NCI-H524 treated with DMSO at 0.1 percent for 48 hours (cell line): ENCODE measurements around the gene TTC29.
"Not testable (repeated sequence)": the region's sequence is repeated elsewhere in the genome, so short reads cannot be mapped to it uniquely, and the experiment has no call there.

Source experiments
- DNase-seq: peaks from one replicate; lab custom pipeline; 2025; lab: John Stamatoyannopoulos, UW

The TTC29 gene

DNA sequence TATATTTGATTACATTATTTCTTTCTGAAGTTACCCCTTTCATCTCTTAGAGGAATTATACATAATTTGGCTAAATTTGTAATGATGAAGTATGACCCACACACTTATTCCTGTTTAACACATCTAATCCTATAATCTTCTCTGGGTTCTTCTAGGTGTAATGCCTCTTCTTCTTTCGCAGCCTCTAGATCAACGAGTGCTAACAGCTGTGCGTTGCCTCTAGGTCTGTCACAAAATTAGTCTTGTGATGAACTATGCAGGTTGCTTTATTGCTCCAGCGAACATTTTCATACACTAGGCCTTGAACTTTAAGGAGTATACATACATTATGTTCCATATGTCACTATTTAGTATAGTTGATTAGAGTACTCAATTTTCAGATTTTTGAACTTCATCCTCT lies 89.9 kb downstream of the TTC29 start:
- DNase-seq: peak; percentile 34

DNA sequence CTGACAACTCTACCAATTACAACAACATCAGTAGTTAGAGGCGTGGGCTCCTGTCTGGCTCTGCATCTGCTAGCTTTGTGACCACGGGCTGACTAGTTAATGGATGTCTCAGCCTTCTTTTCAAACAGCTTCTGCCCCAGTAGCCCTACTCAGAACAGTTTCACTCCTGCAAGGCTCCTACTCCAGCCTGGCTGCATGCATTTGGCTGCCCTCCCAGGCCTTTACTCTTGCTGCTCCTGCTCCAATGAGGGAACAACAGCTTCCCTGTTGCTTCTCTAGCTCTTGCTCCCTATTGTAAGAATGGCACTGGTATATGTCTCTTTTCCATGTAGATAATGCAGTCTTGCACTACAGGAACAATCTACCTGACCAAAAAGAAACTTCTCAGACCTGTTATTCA lies 93.3 kb downstream of the TTC29 start:
- no peak for DNase-seq

DNA sequence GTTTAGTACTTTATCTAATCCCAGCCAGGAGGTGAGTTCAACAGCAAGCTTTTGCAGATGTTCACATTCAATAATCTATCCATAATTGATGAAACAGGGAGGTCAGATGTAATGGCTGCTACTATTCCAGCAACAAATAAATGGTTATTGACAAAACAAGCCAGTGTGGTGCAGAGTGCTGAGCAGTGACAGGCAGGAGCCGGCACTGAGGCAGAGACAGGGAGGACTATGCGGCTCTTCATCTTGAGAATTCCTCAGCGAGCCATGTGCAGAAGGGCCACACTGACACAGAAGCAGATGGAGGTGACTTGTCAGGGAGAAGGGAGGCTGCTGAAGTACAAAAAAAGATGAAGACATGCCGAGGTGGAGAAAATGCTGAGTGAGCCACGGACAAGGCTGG lies 98.3 kb downstream of the TTC29 start:
- no peak for DNase-seq

DNA sequence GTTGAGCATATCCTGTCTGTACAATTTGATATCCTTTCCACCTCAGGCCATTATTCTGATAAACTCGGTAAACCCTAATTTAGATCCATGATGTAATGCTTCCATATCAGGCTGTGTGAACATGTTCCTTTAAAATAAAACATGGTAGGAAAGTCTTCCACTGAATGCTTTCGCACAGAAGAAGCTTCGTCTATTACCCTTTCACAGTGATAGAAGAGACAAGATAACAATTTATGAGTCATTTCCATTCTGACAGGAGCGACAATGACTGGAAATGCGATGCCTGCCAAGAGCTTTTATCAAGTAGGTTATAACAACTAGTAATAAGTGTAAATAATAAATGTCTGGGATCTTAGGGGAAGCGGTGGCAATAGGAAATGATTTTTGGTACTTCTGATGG lies 98.8 kb downstream of the TTC29 start:
- DNase-seq: no peak

DNA sequence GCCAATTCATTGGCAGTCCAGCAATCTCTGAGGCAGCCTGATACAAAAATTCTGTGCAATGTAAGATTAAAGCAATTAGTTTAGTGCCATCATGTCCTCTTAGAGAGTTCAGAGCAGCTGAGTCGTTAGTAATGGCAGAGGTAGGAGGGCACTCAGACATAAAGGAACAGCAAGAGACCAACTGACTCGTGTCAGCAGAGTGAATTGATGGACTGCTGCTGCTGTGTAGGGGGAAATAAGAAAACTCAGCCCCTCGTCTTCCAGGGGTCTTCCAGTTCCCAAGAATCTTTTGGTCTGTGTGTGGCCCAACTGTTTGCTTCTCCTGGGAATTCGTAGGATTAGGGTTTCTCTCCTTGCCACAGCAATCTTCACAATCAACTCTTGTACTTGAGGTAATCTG lies 100.9 kb downstream of the TTC29 start:
- no peak for DNase-seq

DNA sequence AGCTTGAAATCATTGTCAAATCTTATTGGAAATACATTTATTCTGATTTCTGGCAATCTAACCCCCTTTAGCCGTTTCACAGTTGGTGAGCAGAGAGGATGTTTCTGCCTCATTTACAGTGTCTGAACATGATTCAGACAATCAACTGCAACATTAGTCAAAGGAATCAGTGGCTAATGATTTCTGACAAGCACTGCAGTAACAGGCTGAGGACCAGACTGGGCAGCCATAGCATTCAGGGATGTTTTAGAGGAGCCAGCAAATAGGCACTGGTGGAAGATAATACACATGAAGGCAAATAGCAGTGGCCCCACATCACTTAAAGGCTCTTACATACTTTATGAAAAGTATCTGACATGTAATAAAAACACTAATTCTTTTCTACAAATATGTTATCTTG lies 102.8 kb downstream of the TTC29 start:
- no peak for DNase-seq

DNA sequence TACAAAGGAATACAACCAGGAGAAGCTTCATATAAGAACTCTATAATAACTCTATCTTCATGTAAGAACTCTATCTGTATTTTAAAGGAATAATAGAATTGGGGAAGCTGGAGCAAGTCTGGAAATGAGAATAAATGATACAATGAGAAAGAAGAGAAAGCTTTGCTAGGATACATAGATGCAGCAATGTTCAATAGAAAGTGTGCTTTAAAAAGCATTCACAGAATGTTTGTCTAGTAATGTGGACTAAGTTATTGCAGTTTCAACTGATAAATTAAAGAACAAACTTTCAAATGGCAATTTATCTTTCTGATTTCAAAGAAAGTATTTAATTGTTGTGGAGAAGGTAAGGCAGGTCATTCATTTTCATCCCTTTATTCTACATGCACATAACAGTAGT lies 104.9 kb downstream of the TTC29 start:
- DNase-seq: no peak

DNA sequence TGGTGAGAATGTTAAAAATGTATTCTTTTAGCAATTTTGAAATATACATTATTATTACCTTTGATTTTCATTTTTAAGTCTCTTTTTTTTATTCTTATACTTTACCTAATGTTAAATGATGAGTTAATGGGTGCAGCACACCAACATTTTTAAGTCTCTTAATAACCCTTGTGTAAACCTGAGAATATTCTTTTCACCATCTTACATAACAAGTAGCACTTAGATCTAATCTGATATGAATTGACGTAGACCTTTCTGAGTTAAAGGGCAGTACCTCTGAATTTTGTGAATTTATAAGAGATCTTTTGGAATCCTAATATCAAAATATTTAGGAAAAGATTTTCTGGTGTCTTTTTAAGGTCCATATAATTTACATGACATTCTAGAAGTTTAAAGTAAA lies 110.6 kb downstream of the TTC29 start:
- DNase-seq: no peak

DNA sequence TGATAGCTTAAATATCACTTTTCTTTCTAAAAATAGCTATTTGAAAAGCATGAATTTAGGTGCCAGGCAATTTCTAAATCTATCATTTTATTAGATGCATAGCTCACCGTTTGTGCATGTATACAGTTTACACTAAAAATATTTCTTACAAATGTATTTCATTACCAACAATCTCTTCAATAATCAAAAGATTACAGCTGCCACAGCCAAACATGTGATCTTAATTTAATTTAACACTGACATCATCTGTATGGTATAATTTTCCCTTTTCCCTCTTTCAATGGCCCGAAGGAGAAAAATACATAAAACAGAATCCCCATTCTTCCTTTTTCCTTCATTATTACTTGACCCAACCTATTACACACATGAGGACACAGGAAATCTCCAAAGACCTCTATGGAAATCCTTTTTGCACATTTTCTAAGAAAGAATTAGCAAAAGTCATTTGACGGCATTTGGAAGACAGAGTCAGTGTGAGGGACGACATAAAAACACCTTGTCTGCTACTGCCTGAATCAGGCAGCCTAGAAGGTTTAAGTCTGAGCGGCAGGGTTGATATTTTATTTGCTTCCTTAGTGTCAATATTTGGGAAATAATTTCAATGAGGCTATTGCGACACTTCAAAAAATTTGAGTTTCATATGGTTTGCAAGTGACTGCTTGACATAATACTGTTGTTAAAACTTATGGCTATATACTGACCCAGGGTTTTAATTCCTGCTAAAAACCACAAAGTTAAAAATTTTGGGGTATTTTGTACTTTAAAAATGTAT lies 111.2 kb downstream of the TTC29 start:
- DNase-seq: no peak

DNA sequence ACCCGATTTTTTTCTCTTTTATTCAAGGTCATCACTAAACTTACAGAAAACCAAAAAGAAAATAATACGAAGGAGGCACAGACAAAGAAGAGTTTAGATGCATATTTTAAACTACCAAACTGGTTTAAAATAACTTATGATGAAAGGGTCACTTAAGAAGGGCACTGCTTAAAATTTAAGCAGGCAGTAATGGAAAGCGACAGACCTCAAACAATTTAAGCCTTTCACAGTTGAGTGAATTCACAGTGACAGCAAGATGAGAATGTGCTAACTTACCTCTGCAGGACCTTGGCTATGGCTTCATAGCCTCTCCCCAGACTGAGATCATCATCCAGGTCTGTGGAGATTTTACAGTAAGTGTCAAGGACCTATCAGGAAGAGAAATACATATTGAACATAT lies 112.1 kb downstream of the TTC29 start:
- DNase-seq: no peak

DNA sequence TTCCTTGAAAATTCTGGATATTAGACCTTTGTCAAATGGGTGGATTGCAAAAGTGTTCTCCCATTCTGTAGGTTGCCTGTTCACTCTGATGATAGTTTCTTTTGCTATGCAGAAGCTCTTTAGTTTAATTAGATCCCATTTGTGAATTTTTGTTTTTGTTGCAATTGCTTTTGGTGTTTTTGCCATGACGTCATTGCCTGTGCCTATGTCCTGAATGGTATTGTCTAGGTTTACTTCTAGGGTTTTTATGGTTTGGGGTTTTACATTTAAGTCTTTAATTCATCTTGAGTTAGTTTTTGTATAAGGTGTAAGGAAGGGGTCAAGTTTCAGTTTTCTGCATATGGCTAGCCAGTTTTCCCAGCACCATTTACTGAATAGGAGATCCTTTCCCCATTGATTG lies 122.7 kb downstream of the TTC29 start:
- DNase-seq: not testable (repeated sequence)

DNA sequence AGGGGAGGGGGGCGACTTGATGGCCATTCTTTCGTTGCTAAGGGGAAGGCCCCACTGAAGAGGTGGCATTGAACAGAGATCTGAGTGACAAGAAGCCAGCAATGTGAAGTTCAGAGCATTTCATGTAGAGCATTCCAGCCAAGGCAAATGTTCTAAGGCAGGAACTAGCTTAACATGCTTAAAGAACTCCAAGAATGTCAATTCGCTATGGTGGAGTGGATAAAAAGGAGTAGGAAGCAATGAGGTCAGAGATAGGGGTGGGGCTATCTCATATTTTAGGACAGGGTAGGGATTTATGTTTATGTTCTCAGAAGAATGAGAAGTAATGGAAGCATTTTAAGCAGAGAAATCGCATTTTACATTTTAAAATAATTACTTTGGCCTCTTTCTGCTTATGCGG lies 130.9 kb downstream of the TTC29 start:
- no peak for DNase-seq

DNA sequence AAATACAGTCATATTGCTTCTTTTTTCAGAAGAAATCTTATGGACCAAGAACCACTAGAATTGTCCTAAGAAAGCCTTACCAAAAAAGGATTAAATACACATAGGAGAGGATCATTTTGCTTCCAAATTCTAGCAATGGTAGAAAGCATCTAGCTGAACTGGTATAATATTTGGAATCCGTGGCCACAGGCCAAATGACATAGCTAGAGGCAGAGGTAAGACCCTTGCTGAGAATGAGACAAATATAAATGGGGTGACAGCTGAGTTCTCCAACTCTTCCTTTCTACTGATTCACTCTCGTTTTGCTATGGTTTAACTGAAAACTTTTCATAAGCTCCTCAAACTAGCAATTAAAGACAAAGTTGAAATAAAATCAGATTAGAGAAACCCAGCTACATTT lies 150.0 kb downstream of the TTC29 start:
- no peak for DNase-seq

DNA sequence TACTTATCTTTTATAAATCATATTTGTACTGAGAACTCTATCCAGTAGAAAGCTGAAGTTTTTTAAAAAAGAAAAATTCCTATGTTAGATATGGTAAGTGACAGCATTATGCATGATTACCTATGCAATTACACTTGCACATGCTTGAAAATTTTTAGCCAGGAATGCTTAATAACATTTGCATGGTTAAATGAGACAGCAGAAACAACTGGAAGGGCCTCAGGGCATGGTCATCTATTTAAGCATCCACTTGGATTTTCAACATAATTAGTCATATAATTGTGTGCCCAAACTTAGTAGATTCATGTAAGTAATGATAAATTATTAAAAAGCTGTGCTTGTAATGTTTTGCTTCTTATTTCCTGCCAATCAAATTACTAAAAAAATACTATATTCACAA lies 151.9 kb downstream of the TTC29 start:
- no peak for DNase-seq

DNA sequence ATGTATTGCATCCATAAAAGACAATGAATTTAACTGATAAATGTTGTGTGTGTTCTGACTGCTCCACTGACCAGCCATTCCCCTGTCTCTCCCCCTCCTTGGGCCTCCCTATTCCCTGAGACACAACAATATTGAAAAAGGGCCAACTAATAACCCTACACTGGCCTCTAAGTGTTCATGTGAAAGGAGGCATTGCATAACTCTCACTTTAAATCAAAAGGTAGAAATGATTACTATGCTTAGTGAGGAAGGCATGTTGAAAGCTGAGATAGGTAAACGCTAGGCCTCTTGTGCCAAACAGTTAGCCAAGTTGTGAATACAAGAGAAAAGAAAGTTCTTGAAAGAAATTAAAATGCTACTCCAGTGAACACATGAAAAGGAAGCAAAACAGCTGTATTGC lies 154.2 kb downstream of the TTC29 start:
- DNase-seq: no peak

DNA sequence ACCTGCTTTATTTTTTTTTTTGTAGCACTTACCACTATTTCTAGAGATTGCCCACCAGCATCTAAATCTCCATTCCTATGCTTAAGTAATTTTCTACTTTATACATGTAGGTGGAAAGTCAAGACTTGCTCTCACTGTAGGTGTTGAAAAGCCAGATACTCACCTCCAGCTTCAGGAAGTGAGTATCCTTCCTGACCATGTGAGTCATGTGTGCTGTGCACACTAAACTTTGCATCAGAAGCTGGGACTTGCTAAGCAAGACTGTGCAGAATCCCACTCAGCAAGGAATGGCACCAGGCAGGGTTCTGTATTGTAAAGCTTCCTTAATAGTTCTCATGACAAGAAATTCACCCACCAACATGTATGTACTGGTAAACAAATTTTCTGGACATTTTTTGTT lies 155.1 kb downstream of the TTC29 start:
- no peak for DNase-seq

DNA sequence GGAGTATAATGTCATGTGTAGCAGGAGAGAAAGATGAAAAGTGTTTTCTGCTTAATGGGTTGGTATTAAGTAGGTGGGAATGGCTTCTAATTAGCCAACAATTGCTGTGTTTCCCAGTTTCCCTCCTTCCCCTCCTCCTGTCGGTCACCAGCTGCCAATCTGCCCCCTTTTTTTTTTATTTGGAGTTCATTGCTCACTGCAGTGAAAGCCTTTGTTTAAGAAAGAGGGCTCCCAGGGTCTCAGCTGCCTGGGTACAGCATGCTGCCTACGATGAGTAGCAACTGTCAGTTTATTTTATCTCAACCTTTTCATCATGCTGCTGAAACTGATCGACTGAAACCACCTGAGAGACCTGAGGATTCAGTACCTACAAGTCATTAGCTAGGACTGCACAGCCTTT lies 157.9 kb downstream of the TTC29 start:
- no peak for DNase-seq

DNA sequence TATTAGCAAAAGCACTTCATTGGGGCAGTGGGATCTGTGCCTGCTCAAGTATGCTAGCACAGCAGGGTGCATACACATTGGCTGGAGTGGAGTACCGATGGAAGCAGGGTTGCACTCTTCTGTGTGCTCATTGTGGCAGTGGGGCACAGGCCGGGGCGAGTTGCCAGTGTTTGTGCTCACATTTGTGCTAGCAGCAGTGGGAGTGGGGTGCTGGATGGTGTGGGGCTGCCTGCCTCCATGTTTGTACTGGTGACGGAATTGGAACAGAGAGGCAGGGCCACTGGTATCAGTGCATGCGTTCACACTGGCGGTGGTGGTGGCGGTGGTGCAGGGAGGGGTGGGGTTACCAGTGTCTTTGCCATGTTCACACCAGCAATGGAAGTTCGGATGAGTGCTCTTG lies 169.0 kb downstream of the TTC29 start:
- DNase-seq: no peak

DNA sequence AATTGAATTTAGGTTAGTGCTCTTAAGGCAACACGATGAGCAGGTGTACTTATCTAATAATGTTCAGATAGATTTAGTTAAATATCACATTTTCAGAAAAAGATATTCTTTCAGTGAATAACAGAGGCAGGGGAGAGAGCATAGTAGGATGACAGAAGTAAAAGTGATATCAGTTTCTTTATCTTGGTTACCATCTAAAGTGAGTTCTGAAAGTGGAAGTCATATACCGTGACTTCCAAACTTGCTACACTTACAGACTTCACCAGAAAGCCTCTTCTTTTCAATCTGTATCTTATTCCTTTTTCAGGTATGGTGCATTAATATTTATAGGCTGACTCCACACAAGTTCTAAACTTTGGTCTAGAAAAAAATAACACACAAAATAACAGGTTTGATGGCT lies 182.1 kb downstream of the TTC29 start:
- no peak for DNase-seq

DNA sequence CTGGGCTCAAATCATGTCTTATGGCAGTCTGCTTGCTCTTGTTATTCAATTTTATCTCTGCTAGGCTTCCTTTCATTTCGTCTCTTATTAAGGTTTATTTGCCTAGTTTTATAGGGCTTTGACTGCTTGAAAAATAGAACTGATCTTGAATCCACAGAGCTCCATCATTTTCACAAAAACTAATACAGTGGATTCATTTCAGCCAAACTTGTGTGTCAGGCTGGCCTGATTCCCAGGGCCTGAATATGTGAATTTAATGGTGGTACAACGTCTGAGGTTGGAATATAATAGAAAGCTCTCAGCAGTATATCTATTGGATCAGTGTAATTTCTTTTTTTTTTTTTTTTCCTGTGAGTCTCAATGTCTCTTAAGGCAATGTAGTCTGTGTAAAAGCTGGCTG lies 183.6 kb downstream of the TTC29 start:
- DNase-seq: no peak

DNA sequence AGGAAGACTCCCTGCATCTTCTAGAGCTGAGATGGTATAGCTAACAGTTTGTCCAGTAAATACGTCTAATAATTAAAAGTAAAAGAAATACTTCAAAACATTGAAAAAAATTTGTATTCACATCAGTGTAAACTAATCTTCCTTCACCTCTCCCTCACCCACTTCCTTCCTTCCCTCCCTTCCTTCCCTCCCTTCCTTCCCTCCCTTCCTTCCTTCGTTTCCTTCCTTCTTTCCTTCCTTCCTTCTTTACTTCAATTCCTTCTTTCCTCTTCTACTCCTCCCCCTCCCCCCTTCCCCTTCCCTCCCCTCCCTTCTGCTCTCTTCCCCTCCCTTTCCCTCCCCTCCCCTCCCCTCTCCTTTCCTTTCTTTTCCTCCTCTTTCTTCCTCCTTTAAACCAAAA lies 203.2 kb downstream of the TTC29 start:
- DNase-seq: no peak

DNA sequence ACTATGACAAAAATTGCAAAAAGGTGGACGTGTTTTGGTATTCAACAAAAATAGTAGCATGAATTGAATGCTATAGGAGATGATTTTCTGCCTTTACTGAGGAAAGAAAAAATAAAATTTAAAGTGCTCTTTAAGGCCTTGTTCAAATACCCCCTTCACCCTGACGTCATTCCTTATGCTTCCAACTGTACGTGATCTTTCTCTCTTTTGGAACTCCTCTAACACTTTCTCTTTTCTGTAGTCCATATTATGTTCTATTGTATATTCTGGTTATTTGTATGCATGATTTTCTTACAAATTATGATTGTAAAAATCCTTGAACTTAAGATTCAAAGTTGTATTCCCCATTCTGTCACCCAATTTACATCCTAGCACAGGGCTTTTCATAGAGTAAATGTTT lies 206.5 kb downstream of the TTC29 start:
- DNase-seq: no peak

DNA sequence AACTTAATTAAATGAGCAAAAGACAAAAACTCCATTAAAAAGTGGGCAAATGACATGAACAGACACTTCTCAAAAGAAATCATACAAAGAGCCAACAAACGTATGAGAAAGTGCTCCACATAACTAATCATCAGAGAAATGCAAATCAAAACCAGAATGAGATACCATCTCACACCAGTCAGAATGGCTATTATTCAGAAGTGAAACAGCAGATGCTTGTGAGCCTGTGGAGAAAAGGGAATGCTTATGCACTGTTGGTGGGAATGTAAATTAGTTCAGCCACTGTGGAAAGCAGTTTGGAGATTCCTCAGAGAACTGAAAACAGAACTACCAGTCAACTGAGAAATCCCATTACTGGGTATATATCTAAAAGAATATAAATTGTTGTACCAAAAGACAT lies 222.1 kb downstream of the TTC29 start:
- not testable (repeated sequence) for DNase-seq

DNA sequence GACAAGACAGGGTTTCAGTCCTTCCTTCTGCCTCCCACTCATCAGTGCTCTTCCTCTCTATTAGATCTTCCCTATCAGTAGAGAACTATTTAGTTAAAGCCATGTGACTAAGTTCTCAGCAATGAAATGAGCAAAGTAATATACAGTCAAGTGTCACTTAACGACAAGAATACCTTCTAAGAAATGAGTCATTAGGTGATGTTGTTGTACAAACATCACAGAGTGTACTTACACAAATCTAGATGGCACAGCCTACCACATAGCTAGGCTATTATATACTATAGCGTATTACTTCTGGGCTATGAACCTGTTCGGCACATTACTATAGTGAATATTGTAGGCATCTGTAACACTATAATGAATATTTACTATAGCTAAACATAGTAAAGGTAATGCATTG lies 235.7 kb downstream of the TTC29 start:
- no peak for DNase-seq

DNA sequence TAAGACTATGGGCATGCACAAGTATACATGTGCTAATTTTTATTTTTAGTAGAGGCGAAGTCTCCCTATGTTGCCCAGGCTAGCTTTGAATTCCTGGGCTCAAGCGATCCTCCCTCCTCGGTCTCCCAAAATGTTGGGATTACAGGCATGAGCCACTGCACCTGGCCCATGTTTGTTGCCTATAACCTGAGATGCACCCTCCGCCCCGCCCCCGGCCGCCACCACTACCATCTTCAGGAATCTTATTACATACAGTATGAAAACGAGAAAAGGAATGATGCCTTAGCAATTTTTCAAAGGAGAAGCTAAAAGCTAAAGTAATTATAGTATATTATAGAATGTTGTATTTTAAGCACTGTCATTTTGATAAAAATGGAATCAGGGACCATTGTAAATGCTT lies 245.8 kb downstream of the TTC29 start:
- DNase-seq: no peak
